Choroid plexus epithelial cell (primary cell): Measurements from ENCODE around the gene PUS10.
"Not testable (repeated sequence)": the region's sequence is repeated elsewhere in the genome, so short reads cannot be mapped to it uniquely, and the experiment has no call there.

ENCODE experiments used
- DNase-seq: peaks from one replicate; pipeline ENCODE4 v3.0.0-alpha.2; 2010; ENCODE audit warnings: low read depth
- H3K4me3 ChIP-seq: 2 replicates; pipeline ENCODE4 v1.5.1; 2011; ENCODE audit warnings: low read depth, mild to moderate bottlenecking, control low read depth, low read length, moderate library complexity
- TF ChIP-seq, protein P1 (sequence below): conservative IDR thresholded peaks from 2 replicates; pipeline ENCODE4 v1.5.1; 2011; ENCODE audit warnings: low read depth, mild to moderate bottlenecking, control low read depth, inconsistent platforms, low read length, moderate library complexity

Gene PUS10

DNA sequence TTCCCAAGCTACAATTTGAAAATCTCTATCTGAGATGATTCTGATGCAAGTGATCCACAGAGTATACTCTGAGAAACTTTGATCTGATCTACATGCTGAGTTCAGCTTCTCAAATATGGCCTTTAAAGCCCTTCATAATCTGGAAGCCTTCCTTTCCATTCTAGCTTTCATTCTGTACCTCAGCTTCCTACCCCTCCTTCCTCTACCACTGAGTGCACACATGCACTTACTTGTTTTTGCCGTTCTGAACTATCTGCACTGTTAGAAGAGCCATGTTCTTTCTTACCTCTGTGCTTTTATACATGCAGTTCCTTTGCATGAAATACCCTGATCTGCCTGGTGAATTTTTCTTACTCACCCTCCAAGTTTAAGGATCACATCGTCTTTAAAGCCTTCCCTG lies 111.7 kb downstream of the PUS10 start:
- DNase-seq = no peak
- TF ChIP-seq, protein P1, sequence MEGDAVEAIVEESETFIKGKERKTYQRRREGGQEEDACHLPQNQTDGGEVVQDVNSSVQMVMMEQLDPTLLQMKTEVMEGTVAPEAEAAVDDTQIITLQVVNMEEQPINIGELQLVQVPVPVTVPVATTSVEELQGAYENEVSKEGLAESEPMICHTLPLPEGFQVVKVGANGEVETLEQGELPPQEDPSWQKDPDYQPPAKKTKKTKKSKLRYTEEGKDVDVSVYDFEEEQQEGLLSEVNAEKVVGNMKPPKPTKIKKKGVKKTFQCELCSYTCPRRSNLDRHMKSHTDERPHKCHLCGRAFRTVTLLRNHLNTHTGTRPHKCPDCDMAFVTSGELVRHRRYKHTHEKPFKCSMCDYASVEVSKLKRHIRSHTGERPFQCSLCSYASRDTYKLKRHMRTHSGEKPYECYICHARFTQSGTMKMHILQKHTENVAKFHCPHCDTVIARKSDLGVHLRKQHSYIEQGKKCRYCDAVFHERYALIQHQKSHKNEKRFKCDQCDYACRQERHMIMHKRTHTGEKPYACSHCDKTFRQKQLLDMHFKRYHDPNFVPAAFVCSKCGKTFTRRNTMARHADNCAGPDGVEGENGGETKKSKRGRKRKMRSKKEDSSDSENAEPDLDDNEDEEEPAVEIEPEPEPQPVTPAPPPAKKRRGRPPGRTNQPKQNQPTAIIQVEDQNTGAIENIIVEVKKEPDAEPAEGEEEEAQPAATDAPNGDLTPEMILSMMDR = no peak
- no peak overlapping the region for H3K4me3 ChIP-seq

DNA sequence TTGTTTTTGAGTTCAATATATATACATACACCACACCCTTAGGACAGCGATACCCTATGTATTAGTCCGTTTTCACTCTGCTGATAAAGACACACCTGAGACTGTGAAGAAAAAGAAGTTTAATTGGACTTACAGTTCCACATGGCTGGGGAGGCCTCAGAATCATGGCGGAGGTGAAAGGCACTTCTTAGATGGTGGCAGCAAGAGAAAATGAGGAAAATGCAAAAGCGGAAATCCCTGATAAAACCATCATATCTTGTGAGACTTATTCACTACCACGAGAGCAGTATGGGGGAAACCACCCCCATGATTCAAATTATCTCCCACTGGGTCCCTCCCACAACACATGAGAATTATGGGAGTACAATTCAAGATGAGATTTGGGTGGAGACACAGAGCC lies 112.2 kb downstream of the PUS10 start:
- H3K4me3 ChIP-seq, DNase-seq: not testable (repeated sequence)

DNA sequence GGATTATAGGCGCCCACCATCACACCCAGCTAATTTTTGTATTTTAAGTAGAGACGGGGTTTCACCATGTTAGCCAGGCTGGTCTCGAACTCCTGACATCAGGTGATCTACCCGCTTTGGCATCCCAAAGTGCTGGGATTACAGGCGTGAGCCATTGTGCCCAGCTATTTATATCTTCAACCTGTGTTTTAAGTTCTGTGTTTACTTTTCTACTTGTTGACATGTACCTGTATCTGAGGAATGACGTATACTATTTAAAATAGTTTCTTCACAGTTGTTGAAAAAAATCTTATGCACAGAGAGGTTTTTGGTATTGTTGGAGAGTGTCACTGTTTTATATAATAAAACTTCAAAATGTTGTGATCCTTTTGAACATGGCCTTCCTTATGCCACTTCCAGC lies 116.8 kb downstream of the PUS10 start:
- not testable (repeated sequence) for H3K4me3 ChIP-seq, DNase-seq

DNA sequence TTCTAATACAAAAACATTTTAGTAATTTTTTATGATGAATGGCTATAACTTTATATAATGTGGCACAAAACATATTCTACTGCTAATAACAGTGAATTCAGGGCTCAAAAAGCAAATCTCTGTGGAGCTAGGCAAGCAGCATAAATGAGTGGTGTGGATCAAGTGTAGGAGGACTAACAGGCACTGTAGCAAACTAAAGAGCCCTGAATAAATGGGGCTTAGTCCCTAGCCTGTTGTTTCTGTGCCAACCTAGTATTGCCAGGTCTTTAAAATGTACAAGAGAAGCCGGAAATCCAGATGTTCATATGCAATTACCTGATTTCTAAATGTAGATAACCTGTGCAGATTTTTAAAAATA lies 118.2 kb downstream of the PUS10 start:
- TF ChIP-seq, protein P1 = no peak
- no peak for DNase-seq
- no peak overlapping the region for H3K4me3 ChIP-seq

DNA sequence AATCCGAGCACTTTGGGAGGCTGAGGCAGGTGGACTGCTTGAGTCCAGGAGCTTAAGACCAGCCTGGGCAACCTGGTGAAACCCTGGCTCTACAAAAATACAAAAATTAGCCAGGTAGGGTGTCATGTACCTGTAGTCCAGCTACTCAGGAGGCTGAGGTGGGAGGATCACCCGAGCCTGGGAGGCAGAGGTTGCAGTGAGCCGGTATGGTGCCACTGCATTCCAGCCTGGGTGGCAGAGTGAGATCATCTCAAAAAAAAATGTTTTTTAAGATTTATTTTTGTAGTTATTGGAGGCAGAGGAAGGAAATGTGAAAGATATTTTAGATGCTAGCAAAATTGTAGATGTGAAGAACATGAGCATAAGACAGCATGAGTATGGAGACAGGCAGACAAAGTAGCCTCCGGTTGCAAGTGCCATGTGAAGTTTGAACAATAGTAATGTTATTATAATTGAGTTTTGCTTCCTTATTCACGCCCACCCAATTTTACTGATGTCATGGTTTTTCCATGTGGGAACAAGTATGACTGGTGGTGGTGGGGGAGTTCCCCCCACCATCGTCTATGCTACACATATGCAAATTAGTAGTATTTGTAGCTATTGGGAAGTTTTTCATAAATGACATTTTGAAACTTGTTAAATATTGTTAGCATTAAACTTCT lies 118.7 kb downstream of the PUS10 start:
- TF ChIP-seq, protein P1 = no peak
- H3K4me3 ChIP-seq = no peak overlapping the region
- no peak for DNase-seq

DNA sequence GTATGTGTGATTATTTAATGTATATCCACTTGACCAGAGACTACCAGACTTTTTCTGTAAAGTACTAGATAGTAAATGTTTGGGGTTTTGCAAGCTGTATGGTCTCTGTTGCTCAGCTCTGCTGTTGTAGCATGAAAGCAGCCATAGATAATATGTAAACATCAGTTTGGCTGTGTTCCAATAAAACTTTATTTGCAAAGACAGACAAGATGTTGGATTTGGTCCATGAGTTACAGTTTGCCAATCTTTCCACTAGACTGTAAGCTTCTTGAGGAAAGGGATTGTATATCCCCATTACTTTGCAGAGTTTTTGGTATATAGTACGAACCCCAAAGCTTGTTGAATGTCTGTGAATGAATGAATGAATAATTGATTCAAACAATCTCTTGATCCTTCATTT lies 119.5 kb downstream of the PUS10 start:
- DNase-seq = peak; percentile 11
- no peak overlapping the region for H3K4me3 ChIP-seq
- TF ChIP-seq, protein P1 = no peak
